Hepatocyte (in vitro differentiated cells): ENCODE measurements around the gene GXYLT2. TPM values are rescaled to one million over a fixed set of nuclear protein-coding genes. Genes with fewer than 3 reads are reported as not detected.

ENCODE experiments used
- DNase-seq: peaks from one replicate; pipeline ENCODE4 v3.0.0-alpha.2; 2016; ENCODE audit warnings: low spot score
- H2AFZ ChIP-seq: fragments of 200-600 bp; sonication (generic); 2 replicates; pipeline ENCODE4 v1.6.0; 2016; ENCODE audit warnings: antibody characterized with exemption, mild to moderate bottlenecking
- H3K27ac ChIP-seq: fragments of 200-600 bp; sonication (generic); 2 replicates; pipeline ENCODE4 v1.5.1; 2016; ENCODE audit warnings: mild to moderate bottlenecking
- H3K27me3 ChIP-seq: fragments of 200-600 bp; sonication (generic); 2 replicates; pipeline ENCODE4 v1.6.1; 2016
- H3K36me3 ChIP-seq: fragments of 200-600 bp; sonication (generic); replicated peaks from 2 replicates; pipeline ENCODE4 v1.5.1; 2016; ENCODE audit warnings: low read depth; ENCODE audit not compliant: insufficient read depth
- H3K4me1 ChIP-seq: fragments of 200-600 bp; sonication (generic); 2 replicates; pipeline ENCODE4 v1.5.1; 2016; ENCODE audit warnings: mild to moderate bottlenecking, moderate library complexity; ENCODE audit not compliant: insufficient read depth
- H3K4me2 ChIP-seq: fragments of 200-600 bp; sonication (generic); 2 replicates; pipeline ENCODE4 v1.6.0; 2016
- H3K4me3 ChIP-seq: fragments of 200-600 bp; sonication (generic); 2 replicates; pipeline ENCODE4 v1.5.1; 2016; ENCODE audit warnings: mild to moderate bottlenecking
- H3K79me2 ChIP-seq: fragments of 200-600 bp; sonication (generic); 2 replicates; pipeline ENCODE4 v1.6.0; 2017; ENCODE audit warnings: mild to moderate bottlenecking
- H3K9me2 ChIP-seq: fragments of 200-600 bp; sonication (generic); replicated peaks from 2 replicates; pipeline ENCODE4 v1.6.0; 2017; ENCODE audit warnings: mild to moderate bottlenecking; ENCODE audit not compliant: insufficient read depth
- H3K9me3 ChIP-seq: fragments of 200-600 bp; sonication (generic); 2 replicates; pipeline ENCODE4 v1.5.1; 2016; ENCODE audit warnings: low read depth, mild to moderate bottlenecking
- H4K20me1 ChIP-seq: fragments of 200-600 bp; sonication (generic); 2 replicates; pipeline ENCODE4 v1.6.0; 2016; ENCODE audit warnings: mild to moderate bottlenecking; ENCODE audit not compliant: insufficient read depth, poor library complexity, severe bottlenecking
- CTCF ChIP-seq: fragments of 200-600 bp; sonication (generic); IDR thresholded peaks from 2 replicates; pipeline ENCODE4 v1.5.1; 2016; ENCODE audit warnings: antibody characterized with exemption, mild to moderate bottlenecking; ENCODE audit not compliant: poor library complexity
- EZH2 ChIP-seq: fragments of 200-600 bp; sonication (generic); IDR thresholded peaks from 2 replicates; pipeline ENCODE4 v1.6.1; 2016; ENCODE audit warnings: antibody characterized with exemption, mild to moderate bottlenecking, borderline replicate concordance
- EZH2phosphoT487 ChIP-seq: fragments of 200-600 bp; sonication (generic); IDR thresholded peaks from one replicate; pipeline ENCODE4 v1.6.1; 2018; ENCODE audit warnings: antibody characterized with exemption, mild to moderate bottlenecking, low read depth, moderate library complexity; ENCODE audit not compliant: unreplicated experiment, severe bottlenecking
- WGBS: methylation state at CpG from one replicate; pipeline ENCODE4 v1.1.6; 2016; ENCODE audit warnings: low lambda C conversion rate; ENCODE audit errors: missing lambda C conversion rate; 5-methylcytosine and 5-hydroxymethylcytosine counted together
- polyA plus RNA-seq: library from polyadenylated mRNA; unstranded; fragments of >200 nt; fragmentation: Nextera tagmentation; extraction: Ambion mirVana; gene quantifications from 2 replicates; pipeline ENCODE4 v1.2.1, GENCODE V29; 2016
- total RNA-seq: library from RNA; depleted of rRNA; stranded (reverse); fragments of >200 nt; gene quantifications from 2 replicates; pipeline ENCODE4 v1.2.3, GENCODE V29; 2014

GXYLT2 gene
- total and polyA plus RNA-seq, 2 experiments from 2014 or later: 27.4 to 35.7 TPM

- Histone ChIP-seq H3K9me2 (no peaks in the 10 kb centered on the region), H3K4me3 (no peak overlapping the region), H3K27me3 (no peaks in the 10 kb centered on the region), H3K9me3 (no peaks in the 10 kb centered on the region), H3K4me2 (no peak overlapping the region), H3K36me3 (no peaks in the 10 kb centered on the region), H3K4me1 (peaks cover 6% of the 10 kb centered on the region), H3K79me2 (no peaks in the 10 kb centered on the region), H4K20me1 (no peaks in the 10 kb centered on the region), H3K27ac (no peak overlapping the region), H2AFZ (no peak overlapping the region)
- DNase-seq: no peak
- TF ChIP-seq EZH2phosphoT487 (peak; percentile 69), CTCF (no peak), EZH2 (no peak)
- WGBS: 77% methylated on average over 7 of the region's 7 CpGs
These were observed 25.3 kb upstream of the GXYLT2 start for GRCh38 chr3:72862314-72863090.

- Histone ChIP-seq H3K4me1 (peaks cover 4% of the 10 kb centered on the region), H3K36me3 (no peaks in the 10 kb centered on the region), H3K9me3 (no peaks in the 10 kb centered on the region), H2AFZ (no peak overlapping the region), H3K9me2 (no peaks in the 10 kb centered on the region), H3K27me3 (peaks cover 5% of the 10 kb centered on the region), H3K4me2 (no peak overlapping the region), H3K79me2 (no peaks in the 10 kb centered on the region), H3K27ac (no peak overlapping the region), H4K20me1 (no peaks in the 10 kb centered on the region), H3K4me3 (no peak overlapping the region)
- DNase-seq: no peak
- no peak for TF ChIP-seq EZH2
- TF ChIP-seq EZH2phosphoT487: no peak
- TF ChIP-seq CTCF: no peak
- WGBS: 69% methylated on average over 5 of the region's 5 CpGs
These were observed 15.7 kb upstream of the GXYLT2 start for GRCh38 chr3:72872183-72872582.

- Histone ChIP-seq H3K4me2 (peak overlapping the region; percentile 92), H3K27me3 (no peaks in the 10 kb centered on the region), H3K4me1 (peaks cover 33% of the 10 kb centered on the region), H2AFZ (peak overlapping the region; percentile 48), H3K4me3 (peak overlapping the region; percentile 59), H3K9me2 (no peaks in the 10 kb centered on the region), H3K9me3 (no peaks in the 10 kb centered on the region), H3K27ac (peak overlapping the region; percentile 45), H4K20me1 (no peaks in the 10 kb centered on the region), H3K79me2 (peaks cover 6% of the 10 kb centered on the region), H3K36me3 (no peaks in the 10 kb centered on the region)
- TF ChIP-seq CTCF (no peak), EZH2phosphoT487 (no peak), EZH2 (no peak)
- DNase-seq: no peak
- 4% methylated on average over 7 of the region's 7 CpGs for WGBS
These were observed 522 bp upstream of the GXYLT2 start for GRCh38 chr3:72887343-72887704.
